Measurements from ENCODE around the gene LYST.
A peak's percentile ranks its signal among the peaks of the same experiment; 100 is the strongest.
"Not testable (repeated sequence)": the region's sequence is repeated elsewhere in the genome, so short reads cannot be mapped to it uniquely, and the experiment has no call there.

The LYST gene

DNA sequence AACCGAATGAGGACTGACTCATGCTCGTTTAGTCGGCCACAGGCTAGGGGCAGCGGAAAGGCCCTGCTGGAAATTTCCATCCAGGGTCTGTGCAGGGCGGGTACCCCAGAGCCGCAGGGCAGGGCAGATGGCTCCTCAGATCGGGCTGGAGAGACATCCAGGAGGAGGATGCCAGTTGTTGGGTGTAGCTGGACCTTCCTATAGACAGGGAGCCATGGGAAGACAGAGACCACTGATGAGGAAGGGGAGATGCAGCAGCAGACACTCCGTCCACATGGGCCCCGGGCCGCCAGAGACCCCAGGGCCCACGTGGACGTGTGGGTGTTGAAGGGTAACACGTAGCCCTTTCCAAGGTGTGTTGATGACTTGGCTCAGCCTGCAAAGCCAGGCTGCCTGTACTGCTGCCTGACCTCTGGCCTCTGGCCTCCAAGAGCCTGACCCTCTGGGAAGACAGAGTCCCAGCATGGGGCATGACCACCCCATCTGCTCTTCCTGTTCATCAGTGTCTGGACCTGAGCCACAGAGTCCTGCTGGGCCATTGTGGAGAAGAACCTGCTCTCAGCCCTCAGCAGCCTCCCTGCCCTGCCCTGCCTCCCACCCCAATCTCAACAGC, 221.9 kb downstream of the LYST start:
- Histone ChIP-seq H3K27ac (ENCODE audit: low read depth, low read length) (no peak overlapping the region), H3K36me3 (ENCODE audit: control insufficient read depth, insufficient read depth, low read length) (no peaks in the 10 kb centered on the region), H3K4me1 (ENCODE audit: control insufficient read depth, insufficient read depth, low read length) (peaks cover 46% of the 10 kb centered on the region), H3K9me3 (ENCODE audit: control insufficient read depth, insufficient read depth, low read depth, low read length) (no peaks in the 10 kb centered on the region), H3K4me3 (ENCODE audit: low read depth, low read length) (no peak overlapping the region), H3K9ac (ENCODE audit: low read length) (no peak overlapping the region), H3K27me3 (ENCODE audit: control insufficient read depth, insufficient read depth, low read length) (peaks cover 19% of the 10 kb centered on the region; the same call in 1 of the 2 replicates)

DNA sequence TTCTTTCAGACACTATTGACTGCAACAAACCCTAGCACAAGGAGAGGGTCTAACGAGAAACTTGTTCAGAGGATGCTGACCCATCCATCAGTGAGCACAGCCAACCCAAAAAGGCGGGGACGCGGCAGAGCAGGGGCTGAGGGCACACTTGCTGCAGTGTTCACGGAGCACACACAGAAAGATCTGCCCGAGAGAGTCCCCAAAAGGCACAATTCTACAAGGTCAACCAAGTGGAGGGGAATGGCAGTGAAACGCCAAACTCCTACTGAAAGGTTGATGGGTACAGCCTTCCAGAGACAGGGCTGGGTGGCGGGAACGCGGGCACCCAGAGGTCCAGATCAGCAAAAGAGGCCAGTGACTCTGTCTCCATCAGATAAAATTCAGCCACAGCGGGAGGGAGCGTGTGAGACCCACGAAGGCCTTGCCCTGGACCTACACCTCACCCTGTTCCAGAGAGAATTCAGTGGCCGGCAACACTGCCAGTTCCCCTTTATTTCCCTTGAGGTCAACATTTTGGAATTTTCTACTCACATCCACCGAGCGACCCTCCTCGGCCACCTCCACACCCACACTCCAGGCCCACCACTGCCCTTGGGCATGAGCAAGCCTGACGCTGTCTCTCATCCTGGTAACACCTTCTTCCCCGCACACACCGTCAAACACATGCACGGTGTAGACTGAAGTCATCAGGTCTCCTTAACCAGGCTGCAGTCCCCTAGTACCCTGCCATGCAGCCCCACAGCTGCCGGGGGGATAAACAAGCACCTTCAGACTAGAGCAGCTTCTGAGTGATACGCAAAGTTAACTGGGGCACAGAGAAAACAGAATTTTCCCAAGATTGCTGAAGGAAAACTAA, 222.6 kb downstream of the LYST start:
- Histone ChIP-seq H3K4me1 (ENCODE audit: control insufficient read depth, insufficient read depth, low read length) (peaks cover 46% of the 10 kb centered on the region), H3K9ac (ENCODE audit: low read length) (no peak overlapping the region), H3K27me3 (ENCODE audit: control insufficient read depth, insufficient read depth, low read length) (peaks cover 14% of the 10 kb centered on the region; the same call in 1 of the 2 replicates), H3K27ac (ENCODE audit: low read depth, low read length) (no peak overlapping the region), H3K4me3 (ENCODE audit: low read depth, low read length) (no peak overlapping the region), H3K36me3 (ENCODE audit: control insufficient read depth, insufficient read depth, low read length) (no peaks in the 10 kb centered on the region), H3K9me3 (ENCODE audit: control insufficient read depth, insufficient read depth, low read depth, low read length) (no peaks in the 10 kb centered on the region)

DNA sequence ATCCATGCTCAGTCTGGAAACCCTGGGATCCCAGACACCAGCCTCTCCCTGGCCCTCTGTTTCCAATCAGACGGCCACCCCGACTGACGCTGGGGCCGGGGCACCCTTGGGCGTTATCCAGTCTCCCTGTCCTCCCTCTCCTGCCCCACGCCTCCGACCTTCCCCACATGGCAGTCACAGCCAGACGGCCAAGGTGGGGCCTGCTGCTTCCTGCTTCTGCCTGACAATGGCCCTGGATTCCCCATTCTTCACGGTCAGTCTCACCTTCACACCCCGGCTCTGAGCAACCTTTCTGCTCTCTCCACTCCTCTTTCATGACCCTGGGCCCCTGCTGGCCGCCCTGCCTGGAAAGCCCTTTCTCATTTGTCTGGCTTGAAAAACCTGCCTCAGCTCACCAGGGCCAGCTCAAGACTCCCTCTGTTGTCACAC, 223.7 kb downstream of the LYST start:
- Histone ChIP-seq H3K4me3 (ENCODE audit: low read depth, low read length) (no peak overlapping the region), H3K27me3 (ENCODE audit: control insufficient read depth, insufficient read depth, low read length) (peaks cover 3% of the 10 kb centered on the region; the same call in 1 of the 2 replicates), H3K36me3 (ENCODE audit: control insufficient read depth, insufficient read depth, low read length) (no peaks in the 10 kb centered on the region), H3K4me1 (ENCODE audit: control insufficient read depth, insufficient read depth, low read length) (peaks cover 38% of the 10 kb centered on the region), H3K9me3 (ENCODE audit: control insufficient read depth, insufficient read depth, low read depth, low read length) (no peaks in the 10 kb centered on the region), H3K9ac (ENCODE audit: low read length) (peak overlapping the region; percentile 24), H3K27ac (ENCODE audit: low read depth, low read length) (peak overlapping the region; percentile 16; the same call in 1 of the 2 replicates)

DNA sequence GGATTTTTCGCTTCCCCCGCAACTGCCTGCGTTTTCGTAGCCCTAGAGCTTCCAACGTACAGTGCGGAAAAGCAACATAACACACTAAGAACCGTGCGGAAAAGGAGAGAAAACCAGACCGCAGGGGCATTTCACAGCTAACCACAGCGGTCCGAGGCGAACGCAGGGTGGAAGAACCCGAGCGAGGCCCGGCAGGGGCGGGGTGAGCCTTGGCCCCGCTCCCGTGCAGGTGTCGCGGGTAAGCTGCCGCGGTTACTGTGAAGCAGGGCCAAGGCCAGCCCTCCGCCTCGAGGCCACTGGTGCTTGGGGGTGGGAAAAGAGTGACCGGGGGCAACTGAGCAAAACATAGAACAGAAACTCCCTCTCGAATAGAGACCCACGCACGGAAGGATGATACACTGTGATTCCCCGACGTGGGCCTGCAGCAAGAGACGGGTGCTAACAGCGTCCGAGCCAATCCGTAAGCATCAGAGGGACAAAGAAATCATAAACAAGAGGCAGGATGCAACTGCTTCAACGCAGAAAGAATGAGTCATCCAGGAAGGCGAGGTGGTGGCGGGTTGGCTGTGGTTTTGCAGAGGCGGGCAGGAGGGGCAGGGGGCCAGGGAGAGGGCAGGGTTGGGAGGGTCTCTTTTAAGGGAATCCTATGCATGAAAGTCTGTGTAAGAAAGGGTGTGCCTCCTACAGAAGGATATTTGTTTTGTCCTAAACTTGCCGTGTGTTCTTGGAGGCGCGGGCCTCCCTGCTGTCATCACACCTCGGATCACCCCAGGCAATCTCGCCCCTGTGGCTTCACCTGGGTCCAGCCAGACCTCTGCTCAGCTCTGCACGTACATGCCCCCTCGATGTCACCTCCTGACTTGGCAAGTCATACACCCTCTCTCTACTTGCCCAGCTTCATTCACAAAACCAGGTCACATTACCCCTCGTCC, 224.4 kb downstream of the LYST start:
- peak overlapping the region; percentile 24 for H3K9ac ChIP-seq (ENCODE audit: low read length)
- H3K9me3 ChIP-seq (ENCODE audit: control insufficient read depth, insufficient read depth, low read depth, low read length) = no peaks in the 10 kb centered on the region
- peaks cover 35% of the 10 kb centered on the region for H3K4me1 ChIP-seq (ENCODE audit: control insufficient read depth, insufficient read depth, low read length)
- peak overlapping the region; percentile 17; the same call in 1 of the 2 replicates for H3K4me3 ChIP-seq (ENCODE audit: low read depth, low read length)
- no peaks in the 10 kb centered on the region for H3K36me3 ChIP-seq (ENCODE audit: control insufficient read depth, insufficient read depth, low read length)
- H3K27me3 ChIP-seq (ENCODE audit: control insufficient read depth, insufficient read depth, low read length) = peaks cover under 1% of the 10 kb centered on the region; the same call in 1 of the 2 replicates
- peak overlapping the region; percentile 16; the same call in 1 of the 2 replicates for H3K27ac ChIP-seq (ENCODE audit: low read depth, low read length)

DNA sequence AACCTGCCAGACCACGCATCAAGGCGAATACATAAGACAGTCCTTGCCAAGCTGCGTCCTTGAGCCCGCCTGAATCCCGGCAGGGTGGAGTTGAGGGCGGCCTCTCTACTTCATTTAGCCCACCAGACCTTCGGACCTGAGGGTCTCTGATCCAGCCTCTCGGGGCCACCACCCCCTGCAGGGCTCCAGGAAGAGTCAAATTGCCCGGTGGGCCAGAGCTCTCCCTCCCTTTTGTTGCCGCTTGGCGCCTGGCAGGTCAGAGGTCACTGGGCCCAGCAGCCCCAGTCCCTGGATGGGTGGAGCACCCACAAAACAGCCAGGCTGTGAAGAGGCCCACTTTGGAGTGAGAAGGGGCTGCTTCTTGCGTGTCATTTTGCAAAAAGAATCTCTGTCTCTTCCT, 226.1 kb downstream of the LYST start:
- Histone ChIP-seq H3K9ac (ENCODE audit: low read length) (no peak overlapping the region), H3K4me3 (ENCODE audit: low read depth, low read length) (no peak overlapping the region), H3K36me3 (ENCODE audit: control insufficient read depth, insufficient read depth, low read length) (no peaks in the 10 kb centered on the region), H3K27me3 (ENCODE audit: control insufficient read depth, insufficient read depth, low read length) (no peaks in the 10 kb centered on the region), H3K9me3 (ENCODE audit: control insufficient read depth, insufficient read depth, low read depth, low read length) (no peaks in the 10 kb centered on the region), H3K4me1 (ENCODE audit: control insufficient read depth, insufficient read depth, low read length) (peaks cover 35% of the 10 kb centered on the region), H3K27ac (ENCODE audit: low read depth, low read length) (no peak overlapping the region)

DNA sequence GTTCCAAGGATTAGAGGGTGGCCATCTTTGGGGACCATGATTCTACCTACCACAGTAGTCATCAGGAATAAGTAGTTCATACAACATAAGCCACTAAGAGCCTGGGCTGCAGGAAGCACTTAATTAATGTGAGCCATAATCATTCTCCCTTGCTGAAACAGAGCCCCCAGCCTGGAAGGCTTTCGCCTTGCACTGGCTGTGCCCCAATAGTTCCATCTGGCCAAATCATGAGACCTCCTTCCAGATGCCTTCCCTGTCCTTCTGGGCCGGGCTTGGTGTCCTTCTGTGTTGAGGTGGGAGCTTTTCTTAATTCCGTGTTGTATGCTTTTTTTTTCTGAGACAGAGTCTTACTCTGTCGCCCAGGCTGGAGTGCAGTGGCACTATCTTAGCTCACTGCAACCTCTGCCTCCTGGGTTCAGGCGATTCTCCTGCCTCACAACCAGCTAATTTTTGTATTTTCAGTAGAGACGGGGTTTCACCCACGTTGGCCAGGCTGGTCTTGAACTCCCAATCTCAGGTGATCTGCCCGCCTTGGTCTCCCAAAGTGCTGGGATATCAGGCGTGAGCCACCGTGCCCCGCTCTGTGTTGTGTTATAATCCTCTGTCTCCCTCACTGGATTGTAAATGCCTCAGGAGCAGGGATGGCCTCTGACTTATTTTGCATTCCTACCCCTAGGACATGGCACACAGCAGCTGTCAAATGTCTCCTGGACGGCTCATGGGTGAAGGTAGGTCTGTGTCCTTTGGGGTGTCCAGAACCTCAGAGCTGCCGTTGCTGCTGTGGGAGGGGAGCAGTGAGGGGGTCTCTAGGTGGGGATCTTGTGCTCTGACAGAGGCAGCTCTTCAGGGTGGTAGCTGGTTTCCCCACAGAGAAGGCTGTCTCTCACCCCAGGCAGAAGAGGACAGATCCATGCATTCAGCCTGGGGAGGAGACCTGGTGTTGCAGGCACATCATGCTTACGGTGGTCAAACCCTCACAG, 227.2 kb downstream of the LYST start:
- Histone ChIP-seq H3K9me3 (ENCODE audit: control insufficient read depth, insufficient read depth, low read depth, low read length) (no peaks in the 10 kb centered on the region), H3K4me1 (ENCODE audit: control insufficient read depth, insufficient read depth, low read length) (peaks cover 29% of the 10 kb centered on the region), H3K27ac (ENCODE audit: low read depth, low read length) (no peak overlapping the region), H3K36me3 (ENCODE audit: control insufficient read depth, insufficient read depth, low read length) (no peaks in the 10 kb centered on the region), H3K27me3 (ENCODE audit: control insufficient read depth, insufficient read depth, low read length) (no peaks in the 10 kb centered on the region), H3K4me3 (ENCODE audit: low read depth, low read length) (no peak overlapping the region), H3K9ac (ENCODE audit: low read length) (no peak overlapping the region)

DNA sequence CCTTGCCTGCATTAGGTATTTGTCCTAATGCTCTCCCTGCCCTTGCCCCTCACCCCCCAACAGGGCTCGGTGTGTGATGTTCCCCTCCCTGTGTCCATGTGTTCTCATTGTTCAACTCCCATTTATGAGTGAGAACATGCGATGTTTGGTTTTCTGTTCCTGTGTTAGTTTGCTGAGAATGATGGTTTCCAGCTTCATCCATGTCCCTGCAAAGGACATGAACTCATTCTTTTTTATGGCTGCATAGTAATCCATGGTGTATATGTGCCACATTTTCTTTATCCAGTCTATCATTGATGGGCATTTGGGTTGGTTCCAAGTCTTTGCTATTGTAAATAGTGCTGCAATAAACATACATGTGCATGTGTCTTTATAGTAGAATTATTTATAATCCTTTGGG, 228.1 kb downstream of the LYST start:
- not testable (repeated sequence) for H3K27me3 ChIP-seq (ENCODE audit: control insufficient read depth, insufficient read depth, low read length); H3K9me3 ChIP-seq (ENCODE audit: control insufficient read depth, insufficient read depth, low read depth, low read length); H3K4me3 ChIP-seq (ENCODE audit: low read depth, low read length); H3K9ac ChIP-seq (ENCODE audit: low read length); H3K27ac ChIP-seq (ENCODE audit: low read depth, low read length); H3K36me3 ChIP-seq (ENCODE audit: control insufficient read depth, insufficient read depth, low read length)
- H3K4me1 ChIP-seq (ENCODE audit: control insufficient read depth, insufficient read depth, low read length) = peaks cover 21% of the 10 kb centered on the region

DNA sequence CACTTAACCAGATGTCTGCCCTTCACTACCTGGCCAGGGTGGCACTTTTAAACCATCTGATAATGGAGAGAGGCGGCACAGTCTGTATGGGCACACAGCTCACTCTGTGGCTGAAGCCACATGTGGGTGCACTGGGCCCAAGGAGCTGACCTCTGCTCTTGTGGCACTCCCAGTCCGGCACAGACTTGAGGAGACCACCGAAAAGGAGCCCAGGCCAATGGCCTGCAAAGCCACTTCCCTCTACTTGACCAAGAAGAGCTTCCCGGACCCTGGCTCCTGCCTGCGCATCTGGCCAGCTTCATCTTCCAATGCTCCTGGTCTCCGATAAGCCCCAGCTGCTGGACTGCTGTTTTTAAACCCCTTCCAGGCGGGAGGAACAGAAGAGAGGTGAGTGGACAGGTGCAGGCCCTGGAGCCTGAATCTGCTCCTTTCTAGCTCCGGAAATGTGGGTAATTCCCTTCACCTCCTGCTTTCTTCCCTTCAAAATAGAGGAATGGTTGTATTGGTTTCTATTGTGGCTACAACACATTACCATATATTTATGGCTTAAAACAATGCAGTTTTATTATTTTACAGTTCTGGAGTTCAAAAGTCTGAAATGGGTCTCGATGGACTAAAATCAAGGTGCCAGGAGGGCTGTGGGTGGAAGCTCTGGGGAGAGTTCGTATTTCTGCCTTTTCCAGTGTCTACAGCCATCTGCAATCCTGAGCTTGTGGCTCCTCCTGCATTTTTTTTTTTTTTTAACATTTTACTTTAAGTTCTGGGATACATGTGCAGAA, 228.8 kb downstream of the LYST start:
- H3K4me3 ChIP-seq (ENCODE audit: low read depth, low read length) = no peak overlapping the region
- no peaks in the 10 kb centered on the region for H3K9me3 ChIP-seq (ENCODE audit: control insufficient read depth, insufficient read depth, low read depth, low read length)
- no peaks in the 10 kb centered on the region for H3K27me3 ChIP-seq (ENCODE audit: control insufficient read depth, insufficient read depth, low read length)
- no peaks in the 10 kb centered on the region for H3K36me3 ChIP-seq (ENCODE audit: control insufficient read depth, insufficient read depth, low read length)
- H3K4me1 ChIP-seq (ENCODE audit: control insufficient read depth, insufficient read depth, low read length) = peaks cover 17% of the 10 kb centered on the region
- H3K9ac ChIP-seq (ENCODE audit: low read length) = no peak overlapping the region
- no peak overlapping the region for H3K27ac ChIP-seq (ENCODE audit: low read depth, low read length)

DNA sequence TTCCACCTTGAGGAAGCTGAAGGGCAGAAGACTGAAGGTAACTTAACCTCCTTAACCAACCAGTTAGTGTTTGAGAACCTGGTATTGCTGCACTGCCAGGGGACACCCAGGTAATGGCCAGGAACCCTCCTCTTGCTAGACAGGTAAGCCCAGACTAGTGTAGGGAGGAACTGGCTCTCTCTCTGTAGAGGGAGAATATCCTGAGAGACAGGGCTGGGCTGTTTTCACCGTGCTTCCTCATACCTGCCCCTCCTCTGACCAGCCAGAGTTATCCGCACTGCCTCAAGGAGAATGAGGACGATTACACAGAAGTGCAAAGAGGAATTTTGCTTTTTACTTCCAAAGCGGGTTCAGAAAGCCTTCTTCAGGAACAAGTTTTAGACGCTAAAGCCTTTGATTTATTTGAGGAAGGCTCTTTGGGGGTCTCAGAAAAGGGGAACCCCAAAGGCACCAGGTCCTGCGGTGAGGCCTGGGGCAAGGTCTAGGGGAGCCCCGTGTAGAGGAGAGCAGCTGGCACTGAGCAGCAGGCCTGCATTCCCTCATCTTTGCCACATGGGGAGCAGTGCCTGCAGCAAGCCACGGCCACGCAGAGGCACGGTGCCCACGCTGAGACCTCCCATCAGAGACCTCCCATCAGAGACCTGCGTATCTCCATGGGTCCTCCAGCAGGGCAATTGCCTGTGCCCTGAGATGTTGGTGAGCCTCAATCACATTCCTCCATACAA, 230.6 kb downstream of the LYST start:
- Histone ChIP-seq H3K36me3 (ENCODE audit: control insufficient read depth, insufficient read depth, low read length) (no peaks in the 10 kb centered on the region), H3K27me3 (ENCODE audit: control insufficient read depth, insufficient read depth, low read length) (no peaks in the 10 kb centered on the region), H3K9me3 (ENCODE audit: control insufficient read depth, insufficient read depth, low read depth, low read length) (no peaks in the 10 kb centered on the region), H3K9ac (ENCODE audit: low read length) (no peak overlapping the region), H3K4me1 (ENCODE audit: control insufficient read depth, insufficient read depth, low read length) (peaks cover 15% of the 10 kb centered on the region), H3K4me3 (ENCODE audit: low read depth, low read length) (no peak overlapping the region), H3K27ac (ENCODE audit: low read depth, low read length) (no peak overlapping the region)
